ENCODE data around the gene PTP4A2. TPM values are rescaled to one million over a fixed set of nuclear protein-coding genes. Genes with fewer than 3 reads are reported as not detected.

Gene PTP4A2
- total and polyA plus RNA-seq, 2 of the 8 experiments (the other 6 are each of a cell fraction or from before 2014, with no cell fraction given), result 87.4 to 214 TPM

- CTCF ChIA-PET (ENCODE audit: partially characterized antibody), result interaction anchor here (0.7 to 2.7 kb wide), 4 partner anchors 14 to 743 kb away, joined by 3 to 12 read pairs (median 4); no protein-coding TSS in a partner anchor
- H3K23me2 ChIP-seq (ENCODE audit: low read depth, low read length), result no peaks in the 10 kb centered on the region
Measured at GRCh38 chr1:31905681-31906080, 32.5 kb downstream of the PTP4A2 start.

More at GRCh38 chr1:31905681-31906080, 32.5 kb downstream of the PTP4A2 start:
- Histone ChIP-seq H4K91ac (replicated peaks; ENCODE audit: insufficient read length, low read length) (no peak overlapping the region), H4K8ac (ENCODE audit: extremely low read depth, insufficient read depth, low read length) (no peak overlapping the region), H3K4me1 (replicated peaks in 1 of 4; ENCODE audit: control insufficient read depth in 3 of 4, insufficient read depth in 4 of 4, low read length in 3 of 4) (no peaks in the 10 kb centered on the region), H3K36me3 (ENCODE audit: control insufficient read depth in 2 of 4, insufficient read depth in 4 of 4, low read length in 3 of 4) (peaks cover 2 to 33% (median 16%) of the 10 kb centered on the region in 4 experiments; a peak in 6 of 8 replicates), H2AK5ac (ENCODE audit: low read depth, low read length) (no peak overlapping the region), H3K4ac (replicated peaks; ENCODE audit: insufficient read length, low read depth, low read length) (no peak overlapping the region), H3K56ac (replicated peaks; ENCODE audit: insufficient read length, low read depth, low read length) (no peak overlapping the region), H2BK20ac (ENCODE audit: low read length) (no peak overlapping the region), H3K18ac (ENCODE audit: extremely low read depth, low read length) (no peak overlapping the region), H3K9ac (replicated peaks in 1 of 4; ENCODE audit: extremely low read depth in 1 of 4, low read depth in 3 of 4, low read length in 3 of 4) (no peak overlapping the region), H3K4me3 (ENCODE audit: extremely low read depth in 1 of 4, insufficient read depth in 2 of 4, low read depth in 3 of 4, low read length in 4 of 4) (no peak overlapping the region), H3K14ac (ENCODE audit: insufficient read length) (no peak overlapping the region), H3K27ac (ENCODE audit: low read depth, low read length) (no peak overlapping the region), H3K9me3 (ENCODE audit: insufficient read depth in 2 of 2, low read depth in 1 of 2, low read length in 1 of 2) (no peaks in the 10 kb centered on the region), H2BK5ac (ENCODE audit: low read depth, low read length) (no peak overlapping the region), H2BK15ac (ENCODE audit: low read length) (no peak overlapping the region), H4K5ac (ENCODE audit: insufficient read length, low read depth, low read length) (no peak overlapping the region), H3K27me3 (replicated peaks in 1 of 4; ENCODE audit: control insufficient read depth in 3 of 4, extremely low read depth in 1 of 4, insufficient read depth in 3 of 4, low read length in 3 of 4) (no peaks in the 10 kb centered on the region), H3K4me2 (ENCODE audit: insufficient read depth in 1 of 2, low read depth in 2 of 2, low read length in 2 of 2) (no peak overlapping the region), H3K79me2 (ENCODE audit: control insufficient read depth in 1 of 2, insufficient read depth in 2 of 2, low read length in 2 of 2) (no peaks in the 10 kb centered on the region), H2BK12ac (ENCODE audit: low read depth, low read length) (no peak overlapping the region), H4K20me1 (replicated peaks in 1 of 2; ENCODE audit: control insufficient read depth in 1 of 2, insufficient read depth in 2 of 2, low read length in 2 of 2) (no peaks in the 10 kb centered on the region), H3K79me1 (ENCODE audit: low read depth, low read length) (no peaks in the 10 kb centered on the region), H2BK120ac (replicated peaks; ENCODE audit: low read depth, low read length) (no peak overlapping the region), H3K23ac (ENCODE audit: insufficient read length) (no peak overlapping the region), H2AFZ (ENCODE audit: low read length) (no peak overlapping the region)
- FAIRE-seq (no peak), DNase-seq (ENCODE audit: low read depth in 1 of 2, low spot score in 2 of 2) (no peak)
- 100% methylated on average over 2 of the region's 2 CpGs; no CpG with 5 or more reads in 1 of the 2 experiments for WGBS, 2 experiments (ENCODE audit: extremely low coverage in 1 of 2, insufficient coverage in 1 of 2, insufficient read length in 1 of 2, insufficient replicate concordance in 2 of 2, low coverage in 1 of 2, low lambda C conversion rate in 2 of 2, missing lambda C conversion rate in 1 of 2)
- TF ChIP-seq POU5F1 (IDR thresholded peaks at IDR 0.05; ENCODE audit: low read depth, low read length) (no peak), CBX5 (IDR thresholded peaks at IDR 0.05; ENCODE audit: low read depth, low read length) (no peak), ATF3 (IDR thresholded peaks at IDR 0.05; ENCODE audit: insufficient read depth, low read depth, low read length) (no peak), POLR2AphosphoS5 (IDR thresholded peaks at IDR 0.05; ENCODE audit: low read depth, low read length) (no peak), BACH1 (IDR thresholded peaks at IDR 0.05; ENCODE audit: low read length) (no peak), E2F6 (IDR thresholded peaks at IDR 0.05) (no peak), CEBPB (IDR thresholded peaks at IDR 0.05; ENCODE audit: low read depth, low read length) (no peak), TBP (IDR thresholded peaks at IDR 0.05; ENCODE audit: low read depth, low read length) (no peak), MAFK (IDR thresholded peaks at IDR 0.05; ENCODE audit: low read depth, low read length) (no peak), RNF2 (IDR thresholded peaks at IDR 0.05; ENCODE audit: borderline replicate concordance, low read depth, low read length, missing control alignments, poor library complexity, severe bottlenecking) (no peak), SIN3A (conservative IDR thresholded peaks at IDR 0.05 in 1 of 2, IDR thresholded peaks at IDR 0.05 in 1 of 2; ENCODE audit: low read depth in 1 of 2, low read length in 2 of 2) (no peak), NRF1 (IDR thresholded peaks at IDR 0.05; ENCODE audit: low read depth, low read length) (no peak), CHD2 (IDR thresholded peaks at IDR 0.05; ENCODE audit: low read length) (no peak)
- POLR2A ChIA-PET (ENCODE audit: partially characterized antibody), result interaction anchor here (0.6 to 1.0 kb wide), 2 partner anchors 9 to 696 kb away, joined by 3 read pairs; no protein-coding TSS in a partner anchor
